Tibial nerve (tissue), 4 donors: Measurements from ENCODE around the gene ZNF407.

Experiments used
- EP300 ChIP-seq, 2 donors: sonication (generic); formaldehyde crosslinking; IDR thresholded peaks; one replicate each; pipeline ENCODE4 v1.6.1; 2017; ENCODE audit warnings: antibody characterized with exemption in 2 of 2, mild to moderate bottlenecking in 1 of 2
- POLR2A ChIP-seq, 2 donors: fragments of 450-650 bp; IDR thresholded peaks; one replicate each; pipeline ENCODE4 v1.6.1; 2017; ENCODE audit warnings: antibody characterized with exemption in 2 of 2, mild to moderate bottlenecking in 2 of 2, moderate library complexity in 2 of 2
- TF ChIP-seq, protein P1 (sequence below), 5 experiments: fragments of 200-600 bp in 3 of 5; fragments of 450-650 bp in 2 of 5; sonication (generic) in 3 of 5; IDR thresholded peaks; one replicate each; pipeline ENCODE4 v1.5.1; 2016 to 2019; ENCODE audit warnings: antibody characterized with exemption in 5 of 5, mild to moderate bottlenecking in 3 of 5, moderate library complexity in 2 of 5

DNA sequence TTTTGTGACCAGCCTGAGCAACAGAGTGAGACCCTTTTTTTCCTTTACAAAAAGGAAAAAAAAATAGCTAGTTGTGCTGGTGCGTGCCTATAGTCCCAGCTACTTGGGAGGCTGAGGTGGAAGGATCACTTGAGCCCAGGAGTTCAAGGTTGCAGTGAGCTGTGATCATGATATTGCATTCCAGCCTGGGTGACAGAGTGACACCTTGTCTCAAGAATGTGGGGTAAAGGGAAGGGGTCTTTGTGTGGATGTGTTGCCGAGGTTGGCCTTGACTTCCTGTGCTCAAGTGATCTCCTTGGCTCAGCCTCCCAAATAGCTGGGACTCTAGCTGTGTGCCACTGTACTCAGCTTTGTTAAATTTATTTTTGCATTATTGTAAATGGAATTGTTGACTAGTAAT is 120.6 kb downstream of the ZNF407 start:
- TF ChIP-seq, protein P1, sequence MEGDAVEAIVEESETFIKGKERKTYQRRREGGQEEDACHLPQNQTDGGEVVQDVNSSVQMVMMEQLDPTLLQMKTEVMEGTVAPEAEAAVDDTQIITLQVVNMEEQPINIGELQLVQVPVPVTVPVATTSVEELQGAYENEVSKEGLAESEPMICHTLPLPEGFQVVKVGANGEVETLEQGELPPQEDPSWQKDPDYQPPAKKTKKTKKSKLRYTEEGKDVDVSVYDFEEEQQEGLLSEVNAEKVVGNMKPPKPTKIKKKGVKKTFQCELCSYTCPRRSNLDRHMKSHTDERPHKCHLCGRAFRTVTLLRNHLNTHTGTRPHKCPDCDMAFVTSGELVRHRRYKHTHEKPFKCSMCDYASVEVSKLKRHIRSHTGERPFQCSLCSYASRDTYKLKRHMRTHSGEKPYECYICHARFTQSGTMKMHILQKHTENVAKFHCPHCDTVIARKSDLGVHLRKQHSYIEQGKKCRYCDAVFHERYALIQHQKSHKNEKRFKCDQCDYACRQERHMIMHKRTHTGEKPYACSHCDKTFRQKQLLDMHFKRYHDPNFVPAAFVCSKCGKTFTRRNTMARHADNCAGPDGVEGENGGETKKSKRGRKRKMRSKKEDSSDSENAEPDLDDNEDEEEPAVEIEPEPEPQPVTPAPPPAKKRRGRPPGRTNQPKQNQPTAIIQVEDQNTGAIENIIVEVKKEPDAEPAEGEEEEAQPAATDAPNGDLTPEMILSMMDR (IDR thresholded peaks at IDR 0.05), result no peak
- TF ChIP-seq EP300 (IDR thresholded peaks at IDR 0.05) (no peak), POLR2A (IDR thresholded peaks at IDR 0.05) (no peak)
